ENCODE measurements around the gene MMP17.

The MMP17 gene

DNA sequence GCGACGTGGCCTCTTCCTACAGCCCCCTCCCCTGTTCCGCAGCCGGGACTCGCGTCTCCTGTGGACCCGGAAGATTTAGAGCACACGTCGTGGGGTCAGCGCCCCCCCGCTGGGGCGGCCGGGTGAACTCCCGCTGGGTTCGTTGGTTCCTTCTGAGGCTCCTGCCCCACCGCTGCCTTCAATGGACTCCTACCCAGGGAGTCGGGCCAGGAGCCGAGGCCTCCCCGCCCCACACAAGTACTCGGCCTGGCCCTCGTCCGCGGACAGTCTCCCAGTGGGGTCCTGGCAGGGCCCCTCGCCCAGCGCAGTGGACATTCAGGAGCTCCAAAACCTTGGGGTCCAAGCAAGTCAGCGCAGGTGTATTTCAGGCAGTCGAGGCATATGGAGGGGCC lies 1.2 kb downstream of the MMP17 start:
- Histone ChIP-seq H3K4me3 (peak overlapping the region; percentile 68 to 85 (median 77)), H3K27me3 (peaks cover 49 to 57% (median 51%) of the 10 kb centered on the region in 11 experiments), H3K4me2 (peak overlapping the region; percentile 91 to 100 (median 98)), H3K9me3 (replicated peaks in 1 of 11) (no peaks in the 10 kb centered on the region), H3K27ac (peak overlapping the region in 9 of 11 experiments; percentile 66 to 84 (median 80); a peak in 16 of 22 replicates), H4K20me1 (peaks cover 0 to 57% (median 50%) of the 10 kb centered on the region in 11 experiments; a peak in 19 of 22 replicates), H3K36me3 (no peaks in the 10 kb centered on the region), H3K9ac (peak overlapping the region; percentile 73 to 88 (median 84); a peak in 21 of 22 replicates), H3K4me1 (peaks cover 22 to 83% (median 71%) of the 10 kb centered on the region in 10 experiments; a peak in 19 of 20 replicates)
- TF ChIP-seq Cebpa-rat (IDR thresholded peaks at IDR 0.05), result no peak

DNA sequence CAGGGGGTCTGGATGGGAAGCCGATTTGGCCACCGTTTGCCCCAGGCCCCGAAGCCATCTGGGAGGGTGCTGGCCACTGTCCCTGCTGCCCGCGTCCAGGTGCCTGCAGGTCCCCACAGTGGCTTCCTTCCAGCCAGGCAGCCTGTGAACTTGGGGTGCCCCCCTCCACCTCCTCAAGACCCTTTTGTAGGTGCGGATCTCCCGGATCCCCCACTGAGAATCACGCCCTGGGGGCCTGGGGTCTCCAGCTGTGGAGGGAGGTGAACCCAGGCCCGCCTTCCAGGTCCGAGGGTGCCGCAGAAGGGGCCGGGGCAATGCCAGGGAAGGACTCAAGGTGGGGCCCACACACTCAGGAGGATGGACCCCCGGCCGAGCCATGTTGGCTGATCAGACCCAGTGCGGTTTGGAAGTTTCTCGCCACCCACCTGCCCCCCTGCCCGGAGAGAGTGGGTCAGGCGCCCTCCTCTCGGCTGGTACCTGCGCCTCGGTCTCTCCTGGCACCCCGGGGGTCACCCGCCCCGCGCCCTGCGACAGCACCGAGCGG lies 1.7 kb downstream of the MMP17 start:
- Histone ChIP-seq H3K36me3 (no peaks in the 10 kb centered on the region), H3K27ac (peak overlapping the region in 8 of 11 experiments; percentile 16 to 84 (median 60); a peak in 9 of 22 replicates), H4K20me1 (peaks cover 0 to 62% (median 55%) of the 10 kb centered on the region in 11 experiments; a peak in 19 of 22 replicates), H3K9ac (peak overlapping the region; percentile 65 to 88 (median 84)), H3K27me3 (peaks cover 49 to 57% (median 51%) of the 10 kb centered on the region in 11 experiments), H3K4me1 (peaks cover 22 to 86% (median 74%) of the 10 kb centered on the region in 10 experiments; a peak in 19 of 20 replicates), H3K9me3 (replicated peaks in 1 of 11) (no peaks in the 10 kb centered on the region), H3K4me3 (peak overlapping the region; percentile 68 to 85 (median 77)), H3K4me2 (peak overlapping the region; percentile 91 to 100 (median 98))
- TF ChIP-seq Cebpa-rat (IDR thresholded peaks at IDR 0.05), result no peak

GRCh38 chr12:131830335-131830913 lies 2.2 kb downstream of the MMP17 start:
- no peaks in the 10 kb centered on the region for H3K9me3 ChIP-seq (replicated peaks in 1 of 11)
- H3K4me1 ChIP-seq, result peaks cover 22 to 86% (median 74%) of the 10 kb centered on the region in 10 experiments; a peak in 19 of 20 replicates
- H3K36me3 ChIP-seq, result no peaks in the 10 kb centered on the region
- H3K27ac ChIP-seq, result peak overlapping the region in 7 of 11 experiments; percentile 16 to 83 (median 42); a peak in 7 of 22 replicates
- peak overlapping the region; percentile 65 to 88 (median 84) for H3K9ac ChIP-seq
- peaks cover 0 to 67% (median 61%) of the 10 kb centered on the region in 11 experiments; a peak in 19 of 22 replicates for H4K20me1 ChIP-seq
- peak overlapping the region; percentile 91 to 100 (median 98) for H3K4me2 ChIP-seq
- TF ChIP-seq Cebpa-rat (IDR thresholded peaks at IDR 0.05), result no peak
- H3K4me3 ChIP-seq, result peak overlapping the region; percentile 68 to 85 (median 77)
- H3K27me3 ChIP-seq, result peaks cover 49 to 57% (median 51%) of the 10 kb centered on the region in 11 experiments

- TF ChIP-seq Cebpa-rat (IDR thresholded peaks at IDR 0.05), result no peak
- peak overlapping the region in 3 of 11 experiments; percentile 31 to 83 (median 81); a peak in 2 of 22 replicates for H3K27ac ChIP-seq
- peak overlapping the region; percentile 68 to 85 (median 77) for H3K4me3 ChIP-seq
These were observed 2.9 kb downstream of the MMP17 start for GRCh38 chr12:131830914-131831571.

GRCh38 chr12:131831635-131832041 lies 3.4 kb downstream of the MMP17 start:
- TF ChIP-seq Cebpa-rat (IDR thresholded peaks at IDR 0.05), result no peak
- Histone ChIP-seq H3K4me1 (peaks cover 22 to 82% (median 72%) of the 10 kb centered on the region in 10 experiments; a peak in 19 of 20 replicates), H3K4me3 (peak overlapping the region in 4 of 10 experiments; percentile 74 to 85 (median 78); a peak in 7 of 20 replicates)

More at GRCh38 chr12:131830914-131831571, 2.9 kb downstream of the MMP17 start:
- Histone ChIP-seq H4K20me1 (peaks cover 0 to 73% (median 67%) of the 10 kb centered on the region in 11 experiments; a peak in 19 of 22 replicates), H3K36me3 (no peaks in the 10 kb centered on the region), H3K27me3 (peaks cover 49 to 57% (median 51%) of the 10 kb centered on the region in 11 experiments), H3K9me3 (replicated peaks in 1 of 11) (no peaks in the 10 kb centered on the region), H3K4me1 (peaks cover 22 to 86% (median 74%) of the 10 kb centered on the region in 10 experiments; a peak in 19 of 20 replicates), H3K4me2 (peak overlapping the region; percentile 91 to 100 (median 98)), H3K9ac (peak overlapping the region; percentile 65 to 88 (median 84); a peak in 20 of 22 replicates)

GRCh38 chr12:131832321-131833231 lies 4.4 kb downstream of the MMP17 start:
- H4K20me1 ChIP-seq, result peaks cover 0 to 86% (median 79%) of the 10 kb centered on the region in 11 experiments; a peak in 19 of 22 replicates
- H3K27ac ChIP-seq, result no peak overlapping the region
- no peaks in the 10 kb centered on the region for H3K9me3 ChIP-seq (replicated peaks in 1 of 11)
- TF ChIP-seq Cebpa-rat (IDR thresholded peaks at IDR 0.05), result no peak
- H3K36me3 ChIP-seq, result no peaks in the 10 kb centered on the region
- H3K4me1 ChIP-seq, result peaks cover 22 to 74% (median 65%) of the 10 kb centered on the region in 10 experiments; a peak in 19 of 20 replicates
- peaks cover 49 to 57% (median 50%) of the 10 kb centered on the region in 11 experiments for H3K27me3 ChIP-seq
- no peak overlapping the region for H3K9ac ChIP-seq
- no peak overlapping the region for H3K4me3 ChIP-seq
- H3K4me2 ChIP-seq, result peak overlapping the region in 10 of 11 experiments; percentile 29 to 66 (median 48); a peak in 18 of 22 replicates

More at GRCh38 chr12:131831635-131832041, 3.4 kb downstream of the MMP17 start:
- no peaks in the 10 kb centered on the region for H3K36me3 ChIP-seq
- peak overlapping the region; percentile 91 to 100 (median 98) for H3K4me2 ChIP-seq
- no peaks in the 10 kb centered on the region for H3K9me3 ChIP-seq (replicated peaks in 1 of 11)
- peaks cover 0 to 77% (median 71%) of the 10 kb centered on the region in 11 experiments; a peak in 19 of 22 replicates for H4K20me1 ChIP-seq
- H3K9ac ChIP-seq, result peak overlapping the region in 2 of 11 experiments; percentile 82 to 84; a peak in 1 of 22 replicates
- H3K27ac ChIP-seq, result no peak overlapping the region
- peaks cover 49 to 57% (median 51%) of the 10 kb centered on the region in 11 experiments for H3K27me3 ChIP-seq

DNA sequence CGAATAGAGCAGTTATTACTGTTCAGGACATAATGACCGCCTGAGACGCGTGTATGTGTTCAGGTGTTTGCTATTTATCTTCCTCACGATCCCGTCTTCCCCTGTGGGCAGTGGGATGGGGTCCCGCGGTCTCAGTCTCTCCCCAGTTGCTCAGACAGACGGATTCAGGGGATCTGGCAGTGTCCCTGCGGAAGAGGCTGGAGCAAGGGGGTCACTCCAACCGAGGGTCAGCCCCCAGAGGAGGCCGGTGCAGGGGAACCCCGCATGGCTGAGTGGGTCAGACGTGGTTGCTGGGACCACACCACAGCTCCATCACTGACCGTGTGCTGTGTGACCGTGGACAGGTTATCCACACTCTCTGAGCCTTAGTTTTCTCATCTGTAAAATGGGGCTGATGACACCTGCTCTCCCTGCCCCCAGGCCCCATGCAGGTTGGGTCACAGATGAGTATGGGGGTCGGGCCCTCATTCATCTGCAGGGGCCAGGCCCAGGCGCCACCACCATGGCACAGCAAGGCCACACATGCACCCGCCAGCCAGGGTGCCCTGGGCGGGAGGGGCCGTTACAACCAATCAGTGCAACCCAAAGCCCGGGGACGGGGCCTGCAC lies 5.2 kb downstream of the MMP17 start:
- TF ChIP-seq Cebpa-rat (IDR thresholded peaks at IDR 0.05), result no peak
- Histone ChIP-seq H4K20me1 (peaks cover 0 to 94% (median 79%) of the 10 kb centered on the region in 11 experiments; a peak in 19 of 22 replicates), H3K36me3 (no peaks in the 10 kb centered on the region), H3K9ac (no peak overlapping the region), H3K27ac (no peak overlapping the region), H3K27me3 (peaks cover 46 to 52% (median 48%) of the 10 kb centered on the region in 11 experiments), H3K4me3 (no peak overlapping the region), H3K4me1 (peaks cover 22 to 72% (median 64%) of the 10 kb centered on the region in 10 experiments; a peak in 19 of 20 replicates), H3K4me2 (peak overlapping the region in 3 of 11 experiments; percentile 3 to 41 (median 25); a peak in 3 of 22 replicates), H3K9me3 (replicated peaks in 1 of 11) (no peaks in the 10 kb centered on the region)
